Activated naive CD4-positive, alpha-beta T cell treated with anti-CD3 and anti-CD28 coated beads, Interleukin-2, amount 50 U/mL, for 24 hours (primary cell): ENCODE data around the gene ALDOA.
A peak's percentile ranks its signal among the peaks of the same experiment; 100 is the strongest.

ENCODE experiments used
- H3K27ac Mint-ChIP-seq: one replicate; pipeline ENCODE4 v1.8.0; 2021; ENCODE audit warnings: mild to moderate bottlenecking, mixed read lengths
- H3K27me3 Mint-ChIP-seq: one replicate; pipeline ENCODE4 v1.8.0; 2021; ENCODE audit warnings: mixed read lengths
- H3K36me3 Mint-ChIP-seq: one replicate; pipeline ENCODE4 v1.8.0; 2021; ENCODE audit warnings: mixed read lengths
- H3K4me1 Mint-ChIP-seq: one replicate; pipeline ENCODE4 v1.8.0; 2021; ENCODE audit warnings: mixed read lengths
- H3K4me3 Mint-ChIP-seq: one replicate; pipeline ENCODE4 v1.8.0; 2021; ENCODE audit warnings: mild to moderate bottlenecking, mixed read lengths
- H3K9me3 Mint-ChIP-seq: one replicate; pipeline ENCODE4 v1.8.0; 2021; ENCODE audit warnings: mixed read lengths

ALDOA gene

GRCh38 chr16:30075503-30076275 is 10.1 kb downstream of the ALDOA start, which contains the start of gene PPP4C:
TSS of gene PPP4C (plus strand) at chr16:30075994. CDS start at chr16:30076378, 384 bp downstream.
- Mint-ChIP-seq H3K27ac (peak within 1 kb of the TSS; percentile 98), H3K4me1 (peaks cover 38% of the 10 kb centered on the region), H3K36me3 (peaks cover 10% of the 10 kb centered on the region), H3K27me3 (no peaks in the 10 kb centered on the region), H3K4me3 (peak within 1 kb of the TSS; percentile 96), H3K9me3 (no peaks in the 10 kb centered on the region)

DNA sequence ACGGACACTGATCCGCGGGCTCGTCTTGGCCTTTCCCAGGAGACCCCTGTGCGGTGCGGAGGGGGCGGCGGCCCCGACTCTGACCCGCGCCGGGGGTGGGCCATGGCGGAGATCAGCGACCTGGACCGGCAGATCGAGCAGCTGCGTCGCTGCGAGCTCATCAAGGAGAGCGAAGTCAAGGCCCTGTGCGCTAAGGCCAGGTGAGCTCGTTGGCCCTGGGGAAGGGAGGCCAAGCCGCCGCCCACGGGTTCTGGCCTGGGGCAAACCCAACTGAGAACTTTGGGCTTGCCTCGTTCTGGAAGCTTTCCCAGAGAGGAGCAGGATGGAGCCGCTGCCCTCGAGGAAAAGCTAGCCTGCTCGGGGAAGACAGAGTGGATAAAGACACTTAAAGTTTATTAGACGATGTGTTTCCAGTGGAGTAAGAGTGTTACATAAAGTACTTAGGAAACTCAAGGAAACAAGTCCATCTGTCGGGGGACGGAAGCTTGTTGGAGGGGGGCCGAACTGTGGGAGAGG is 10.8 kb downstream of the ALDOA start:
- H3K4me3 Mint-ChIP-seq = peak overlapping the region; percentile 96
- H3K36me3 Mint-ChIP-seq = peaks cover 10% of the 10 kb centered on the region
- peaks cover 38% of the 10 kb centered on the region for H3K4me1 Mint-ChIP-seq
- no peaks in the 10 kb centered on the region for H3K27me3 Mint-ChIP-seq
- peak overlapping the region; percentile 87 for H3K27ac Mint-ChIP-seq
- H3K9me3 Mint-ChIP-seq = no peaks in the 10 kb centered on the region

- Mint-ChIP-seq H3K4me3 (peak overlapping the region; percentile 96), H3K27me3 (no peaks in the 10 kb centered on the region), H3K36me3 (peaks cover 12% of the 10 kb centered on the region), H3K9me3 (no peaks in the 10 kb centered on the region), H3K27ac (no peak overlapping the region), H3K4me1 (peaks cover 38% of the 10 kb centered on the region)
Observed at GRCh38 chr16:30077656-30078055, 12.1 kb downstream of the ALDOA start.

GRCh38 chr16:30078744-30079143 is 13.2 kb downstream of the ALDOA start:
- Mint-ChIP-seq H3K27ac (no peak overlapping the region), H3K9me3 (no peaks in the 10 kb centered on the region), H3K36me3 (peaks cover 16% of the 10 kb centered on the region), H3K27me3 (no peaks in the 10 kb centered on the region), H3K4me1 (peaks cover 38% of the 10 kb centered on the region), H3K4me3 (no peak overlapping the region)

DNA sequence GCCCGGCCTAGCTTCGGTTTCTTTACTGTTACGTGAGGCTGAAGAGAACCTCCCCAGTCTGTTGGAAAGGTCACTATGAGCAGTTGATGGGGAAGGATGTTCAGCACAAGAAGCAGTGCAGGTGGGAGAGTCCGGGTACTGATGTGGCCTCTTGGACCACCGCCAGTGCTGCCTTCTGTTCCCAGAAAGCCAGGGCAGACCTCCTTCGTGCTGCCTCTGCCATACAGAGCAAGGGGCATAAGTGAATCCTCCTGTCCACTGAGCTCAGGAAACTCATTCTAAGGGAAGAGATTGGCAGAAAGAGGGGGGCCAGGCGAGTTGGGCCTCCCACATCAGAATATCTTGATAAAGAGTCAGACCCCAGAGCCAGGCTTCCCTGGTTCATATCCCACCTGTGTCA is 13.9 kb downstream of the ALDOA start:
- Mint-ChIP-seq H3K4me1 (peaks cover 38% of the 10 kb centered on the region), H3K27me3 (no peaks in the 10 kb centered on the region), H3K9me3 (no peaks in the 10 kb centered on the region), H3K27ac (no peak overlapping the region), H3K36me3 (peaks cover 16% of the 10 kb centered on the region), H3K4me3 (no peak overlapping the region)

DNA sequence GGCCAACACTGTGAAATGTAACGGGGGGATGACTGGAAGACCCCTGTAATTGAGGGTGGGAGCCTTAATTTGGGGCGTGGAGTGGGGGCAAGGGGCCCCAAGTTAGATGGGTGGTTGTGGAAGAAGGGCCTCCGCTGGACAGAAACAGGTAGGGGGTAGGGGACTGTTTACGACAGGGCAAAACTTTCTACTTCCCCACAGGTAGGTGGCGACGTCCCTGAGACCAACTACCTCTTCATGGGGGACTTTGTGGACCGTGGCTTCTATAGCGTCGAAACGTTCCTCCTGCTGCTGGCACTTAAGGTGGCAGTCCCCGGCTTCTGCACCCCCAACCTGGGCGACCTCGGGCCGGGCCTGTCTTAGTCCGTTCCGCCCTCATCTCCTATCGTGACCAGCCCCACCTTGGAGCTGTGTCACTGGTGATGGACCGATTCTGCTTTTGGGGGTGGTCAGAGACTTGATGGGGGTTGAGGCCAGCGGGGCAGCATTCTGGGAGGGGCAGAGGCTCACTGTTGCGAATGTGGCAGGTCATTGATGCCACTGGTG is 17.1 kb downstream of the ALDOA start:
- Mint-ChIP-seq H3K4me3 (no peak overlapping the region), H3K27me3 (no peaks in the 10 kb centered on the region), H3K4me1 (peaks cover 19% of the 10 kb centered on the region), H3K27ac (no peak overlapping the region), H3K9me3 (no peaks in the 10 kb centered on the region), H3K36me3 (peaks cover 11% of the 10 kb centered on the region)

GRCh38 chr16:30083216-30084055 is 17.9 kb downstream of the ALDOA start:
- Mint-ChIP-seq H3K4me1 (peaks cover 14% of the 10 kb centered on the region), H3K27ac (no peak overlapping the region), H3K4me3 (no peak overlapping the region), H3K36me3 (peaks cover 10% of the 10 kb centered on the region), H3K27me3 (no peaks in the 10 kb centered on the region), H3K9me3 (no peaks in the 10 kb centered on the region)

DNA sequence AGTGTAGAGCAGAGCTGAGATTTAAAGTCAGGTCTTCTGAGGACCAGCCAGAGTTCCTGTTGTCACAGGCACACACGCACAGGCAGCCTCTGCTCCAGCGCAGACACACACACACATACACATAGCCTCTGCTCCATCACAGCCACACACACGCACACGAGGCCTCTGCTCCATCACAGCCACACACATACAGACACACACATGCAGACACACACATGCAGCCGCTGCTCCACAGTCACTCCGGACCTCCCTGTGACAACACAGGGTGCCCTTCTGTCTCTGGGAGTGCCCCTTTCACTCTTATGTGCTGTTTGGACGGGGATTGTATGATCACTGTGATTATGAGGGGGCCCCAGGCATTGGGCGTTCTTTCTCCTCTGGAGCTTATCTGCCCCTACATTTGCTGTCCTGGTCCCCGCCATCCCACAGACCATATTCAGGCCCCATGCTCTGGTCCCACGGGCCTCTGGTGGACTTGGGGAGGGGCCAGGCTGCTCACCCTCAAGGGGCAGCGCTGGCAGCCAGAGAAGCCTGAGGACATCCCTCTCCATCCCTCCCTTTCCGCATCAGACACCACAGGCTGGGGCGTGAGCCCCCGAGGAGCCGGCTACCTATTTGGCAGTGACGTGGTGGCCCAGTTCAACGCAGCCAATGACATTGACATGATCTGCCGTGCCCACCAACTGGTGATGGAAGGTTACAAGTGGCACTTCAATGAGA is 18.7 kb downstream of the ALDOA start:
- Mint-ChIP-seq H3K4me1 (peaks cover 18% of the 10 kb centered on the region), H3K27me3 (no peaks in the 10 kb centered on the region), H3K9me3 (no peaks in the 10 kb centered on the region), H3K36me3 (peaks cover 8% of the 10 kb centered on the region), H3K4me3 (no peak overlapping the region), H3K27ac (no peak overlapping the region)

DNA sequence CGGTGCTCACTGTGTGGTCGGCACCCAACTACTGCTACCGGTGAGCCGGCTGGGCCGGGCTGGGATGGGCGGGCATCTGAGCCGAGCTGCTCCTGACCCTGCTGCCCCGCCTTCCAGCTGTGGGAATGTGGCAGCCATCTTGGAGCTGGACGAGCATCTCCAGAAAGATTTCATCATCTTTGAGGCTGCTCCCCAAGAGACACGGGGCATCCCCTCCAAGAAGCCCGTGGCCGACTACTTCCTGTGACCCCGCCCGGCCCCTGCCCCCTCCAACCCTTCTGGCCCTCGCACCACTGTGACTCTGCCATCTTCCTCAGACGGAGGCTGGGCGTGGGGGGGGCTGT is 19.2 kb downstream of the ALDOA start:
- H3K36me3 Mint-ChIP-seq = peaks cover 8% of the 10 kb centered on the region

GRCh38 chr16:30085247-30085646 is 19.7 kb downstream of the ALDOA start:
- Mint-ChIP-seq H3K9me3 (no peaks in the 10 kb centered on the region), H3K4me1 (peaks cover 22% of the 10 kb centered on the region), H3K27ac (no peak overlapping the region), H3K36me3 (peaks cover 8% of the 10 kb centered on the region), H3K4me3 (no peak overlapping the region), H3K27me3 (no peaks in the 10 kb centered on the region)

More for the DNA sequence above, 19.2 kb downstream of the ALDOA start:
- no peaks in the 10 kb centered on the region for H3K27me3 Mint-ChIP-seq
- H3K4me3 Mint-ChIP-seq = no peak overlapping the region
- H3K9me3 Mint-ChIP-seq = no peaks in the 10 kb centered on the region
- no peak overlapping the region for H3K27ac Mint-ChIP-seq
- H3K4me1 Mint-ChIP-seq = peaks cover 18% of the 10 kb centered on the region

- peaks cover 8% of the 10 kb centered on the region for H3K36me3 Mint-ChIP-seq
- H3K4me3 Mint-ChIP-seq = no peak overlapping the region
- no peaks in the 10 kb centered on the region for H3K9me3 Mint-ChIP-seq
- no peaks in the 10 kb centered on the region for H3K27me3 Mint-ChIP-seq
- H3K27ac Mint-ChIP-seq = no peak overlapping the region
- H3K4me1 Mint-ChIP-seq = peaks cover 26% of the 10 kb centered on the region
Observed at GRCh38 chr16:30085820-30086219, 20.3 kb downstream of the ALDOA start.

DNA sequence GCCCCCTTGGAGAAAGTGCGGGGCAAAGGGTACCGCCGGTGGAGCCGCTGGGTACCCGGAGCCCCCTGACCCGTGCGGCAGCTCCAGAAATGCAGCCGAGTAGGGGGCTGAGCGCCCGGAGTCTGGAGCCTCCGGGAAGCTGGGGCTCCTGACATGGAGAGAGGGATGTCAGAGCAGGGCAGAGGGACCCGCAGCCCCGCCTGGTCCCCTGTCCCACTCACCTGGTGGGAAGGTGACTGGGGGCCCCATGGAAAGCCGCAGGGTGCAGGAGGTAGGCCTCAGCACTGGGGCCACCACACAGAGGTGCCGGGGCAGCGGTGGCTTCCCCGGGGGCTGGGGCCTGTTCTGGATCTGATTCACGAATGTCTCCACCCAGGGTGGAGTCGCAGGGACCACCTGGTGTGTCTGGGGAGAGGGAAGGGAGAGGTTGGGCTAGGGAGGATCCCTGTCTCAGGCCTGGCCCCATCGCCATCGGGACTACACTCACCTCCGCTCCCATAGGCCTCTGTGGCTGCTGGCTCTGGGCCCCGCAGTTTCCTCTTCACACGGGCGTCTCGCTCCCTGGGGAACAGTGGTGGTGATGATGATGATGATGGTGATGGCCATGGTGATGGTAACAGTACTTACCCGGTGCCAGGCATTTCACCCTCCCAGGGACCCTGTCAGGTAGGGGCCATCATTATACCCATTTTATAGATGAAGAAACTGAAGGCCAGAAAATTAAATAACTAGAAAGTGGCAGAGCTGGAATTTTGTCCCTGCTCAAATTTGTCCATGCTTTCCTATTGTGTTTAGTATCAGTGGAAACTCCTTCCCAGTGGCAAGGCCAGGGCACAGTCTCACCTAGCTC is 21.0 kb downstream of the ALDOA start:
- Mint-ChIP-seq H3K4me1 (peaks cover 27% of the 10 kb centered on the region), H3K36me3 (peaks cover 8% of the 10 kb centered on the region), H3K4me3 (no peak overlapping the region), H3K27me3 (no peaks in the 10 kb centered on the region), H3K27ac (no peak overlapping the region), H3K9me3 (no peaks in the 10 kb centered on the region)

GRCh38 chr16:30087181-30087898 is 21.8 kb downstream of the ALDOA start:
- Mint-ChIP-seq H3K36me3 (peaks cover 4% of the 10 kb centered on the region), H3K27ac (no peak overlapping the region), H3K27me3 (no peaks in the 10 kb centered on the region), H3K4me3 (no peak overlapping the region), H3K4me1 (peaks cover 35% of the 10 kb centered on the region), H3K9me3 (no peaks in the 10 kb centered on the region)

DNA sequence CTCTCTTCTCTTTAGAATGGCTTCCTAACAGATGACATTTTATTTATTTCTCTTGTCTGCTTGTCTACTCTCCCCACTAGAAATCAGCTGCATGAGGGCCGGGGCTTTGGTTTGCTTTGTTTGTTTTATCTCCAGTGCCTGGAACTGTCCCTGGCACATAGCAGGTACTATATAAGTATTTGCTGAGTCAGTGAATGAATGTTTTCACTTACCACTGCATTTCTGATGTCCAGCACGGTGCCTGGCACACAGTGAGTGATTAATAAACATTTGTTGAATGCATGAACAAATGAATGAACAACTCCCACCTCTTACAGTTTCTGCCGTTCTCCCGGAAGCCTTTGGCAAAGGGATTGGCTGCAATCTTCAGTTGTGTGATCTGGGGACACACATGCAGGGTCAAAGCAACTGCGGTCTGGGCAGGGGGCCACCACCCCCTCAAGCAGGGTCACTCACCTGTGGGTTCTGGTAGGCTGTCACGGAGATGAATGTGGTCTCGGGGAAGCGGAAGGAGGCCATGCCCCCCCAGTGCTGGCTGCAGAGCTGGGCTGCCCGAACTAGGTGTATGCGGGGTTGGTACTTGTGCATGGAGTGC is 22.8 kb downstream of the ALDOA start:
- peaks cover 44% of the 10 kb centered on the region for H3K4me1 Mint-ChIP-seq
- H3K9me3 Mint-ChIP-seq = no peaks in the 10 kb centered on the region
- no peaks in the 10 kb centered on the region for H3K27me3 Mint-ChIP-seq
- H3K36me3 Mint-ChIP-seq = no peaks in the 10 kb centered on the region
- no peak overlapping the region for H3K27ac Mint-ChIP-seq
- no peak overlapping the region for H3K4me3 Mint-ChIP-seq
